Measurements from ENCODE around the gene PCNT.
"Not testable (repeated sequence)": the region's sequence is repeated elsewhere in the genome, so short reads cannot be mapped to it uniquely, and the experiment has no call there.

Gene PCNT

DNA sequence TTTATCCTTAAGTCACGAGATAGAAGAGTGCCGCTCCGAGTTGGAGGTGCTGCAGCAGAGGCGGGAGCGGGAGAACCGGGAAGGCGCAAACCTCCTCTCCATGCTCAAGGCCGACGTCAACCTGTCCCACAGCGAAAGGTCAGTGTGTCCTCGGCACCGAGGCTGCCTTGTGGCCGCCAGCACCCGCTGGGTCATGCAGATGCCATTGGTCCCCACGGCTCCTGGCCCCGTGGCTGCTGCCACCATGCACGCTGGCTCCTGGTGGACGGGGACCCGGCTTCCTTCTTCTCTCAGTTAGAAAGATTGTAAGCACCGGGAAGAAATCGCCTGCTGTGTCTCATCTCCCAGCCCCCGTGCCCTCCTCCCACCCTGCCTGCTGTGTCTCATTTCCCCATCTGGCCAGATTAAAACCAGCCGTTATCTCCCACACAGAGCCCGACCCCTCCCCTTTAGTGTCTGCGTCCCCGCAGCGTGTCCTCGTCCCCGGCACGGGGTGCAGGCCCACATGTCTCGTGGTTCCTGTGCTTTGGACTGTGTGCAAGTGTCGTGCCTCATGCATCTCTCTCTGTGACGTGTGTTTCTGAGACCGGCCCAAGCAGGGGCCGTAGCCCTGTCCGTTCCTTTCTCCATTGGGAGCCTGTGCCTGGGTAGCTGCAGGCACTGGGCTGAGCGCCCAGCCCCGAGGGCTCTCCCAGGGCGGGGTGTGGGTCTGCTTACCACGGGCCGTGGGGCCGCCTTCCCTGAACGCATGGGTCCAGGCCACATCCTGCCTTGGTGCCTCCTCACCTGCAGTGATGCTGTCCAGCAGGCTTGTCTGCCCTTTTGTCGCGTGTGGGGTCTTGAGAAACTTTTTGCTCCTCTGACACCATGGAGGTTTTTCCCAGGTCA, 62.1 kb downstream of the PCNT start:
- DNase-seq (ENCODE audit: low read depth, low spot score): no peak

DNA sequence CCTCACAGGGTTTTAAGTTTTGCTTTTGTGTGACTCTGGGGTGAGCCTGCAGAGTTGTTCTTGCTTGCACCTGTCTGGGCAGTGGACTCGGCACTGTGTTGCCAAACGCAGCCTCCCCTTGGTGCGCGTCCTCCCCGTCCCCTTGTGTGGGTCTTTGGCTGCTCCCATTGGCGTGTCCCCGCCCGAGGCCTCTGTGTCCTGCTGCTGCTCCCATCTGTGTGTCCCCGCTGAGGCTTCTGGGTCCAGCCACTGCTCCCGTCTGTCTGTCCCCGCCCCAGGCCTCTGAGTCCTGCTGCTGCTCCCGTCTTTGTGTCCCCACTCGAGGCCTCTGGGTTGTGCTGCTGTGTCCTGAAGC, 62.8 kb downstream of the PCNT start:
- no peak for DNase-seq (ENCODE audit: low read depth, low spot score)

DNA sequence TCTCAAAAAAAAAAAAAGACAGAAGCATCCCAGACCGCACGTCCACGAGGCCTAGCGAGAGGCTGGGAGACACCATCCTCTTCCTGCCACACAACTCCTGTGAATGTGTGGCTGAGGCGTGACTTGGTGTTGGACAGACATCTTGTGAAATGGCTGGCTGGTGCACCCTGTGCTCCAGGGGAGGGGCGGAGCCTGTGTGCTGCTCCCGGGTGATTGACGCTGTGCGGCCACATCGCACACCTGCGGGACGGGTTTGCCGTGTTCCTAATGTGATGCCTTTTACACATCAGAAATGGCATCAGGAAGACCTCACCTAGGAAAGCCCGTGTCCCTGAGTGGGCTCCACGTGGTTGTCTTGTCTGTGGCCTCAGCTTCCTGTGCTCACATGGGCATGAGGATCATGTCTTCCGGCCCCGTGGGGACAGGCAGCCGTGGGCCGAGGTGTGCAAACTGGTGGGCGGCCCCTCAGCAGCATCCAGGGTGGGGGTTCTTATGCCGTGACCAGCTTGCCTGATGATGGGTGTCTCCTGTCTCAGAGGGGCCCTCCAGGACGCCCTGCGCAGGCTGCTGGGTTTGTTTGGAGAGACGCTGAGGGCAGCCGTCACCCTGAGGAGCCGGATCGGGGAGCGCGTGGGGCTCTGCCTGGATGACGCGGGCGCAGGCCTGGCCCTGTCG, 64.4 kb downstream of the PCNT start:
- no peak for DNase-seq (ENCODE audit: low read depth, low spot score)

DNA sequence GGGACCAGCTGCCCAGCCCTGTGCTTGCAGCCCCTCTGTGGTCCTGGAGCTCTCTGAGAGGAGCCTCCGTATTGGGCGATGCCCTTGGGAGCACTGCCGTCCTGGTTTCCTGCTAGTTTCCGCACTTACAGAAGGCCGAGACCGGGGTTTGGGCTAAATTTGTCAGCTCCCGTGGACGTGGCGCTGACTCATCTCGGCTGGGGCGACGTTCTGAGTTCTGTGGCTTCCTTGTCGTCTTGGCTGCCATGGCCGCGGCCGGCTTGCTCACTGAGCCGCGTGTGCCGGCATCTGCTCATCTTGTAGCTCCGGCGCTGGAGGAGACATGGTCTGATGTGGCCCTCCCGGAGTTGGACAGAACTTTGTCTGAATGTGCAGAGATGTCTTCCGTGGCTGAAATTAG, 64.9 kb downstream of the PCNT start:
- no peak for DNase-seq (ENCODE audit: low read depth, low spot score)

DNA sequence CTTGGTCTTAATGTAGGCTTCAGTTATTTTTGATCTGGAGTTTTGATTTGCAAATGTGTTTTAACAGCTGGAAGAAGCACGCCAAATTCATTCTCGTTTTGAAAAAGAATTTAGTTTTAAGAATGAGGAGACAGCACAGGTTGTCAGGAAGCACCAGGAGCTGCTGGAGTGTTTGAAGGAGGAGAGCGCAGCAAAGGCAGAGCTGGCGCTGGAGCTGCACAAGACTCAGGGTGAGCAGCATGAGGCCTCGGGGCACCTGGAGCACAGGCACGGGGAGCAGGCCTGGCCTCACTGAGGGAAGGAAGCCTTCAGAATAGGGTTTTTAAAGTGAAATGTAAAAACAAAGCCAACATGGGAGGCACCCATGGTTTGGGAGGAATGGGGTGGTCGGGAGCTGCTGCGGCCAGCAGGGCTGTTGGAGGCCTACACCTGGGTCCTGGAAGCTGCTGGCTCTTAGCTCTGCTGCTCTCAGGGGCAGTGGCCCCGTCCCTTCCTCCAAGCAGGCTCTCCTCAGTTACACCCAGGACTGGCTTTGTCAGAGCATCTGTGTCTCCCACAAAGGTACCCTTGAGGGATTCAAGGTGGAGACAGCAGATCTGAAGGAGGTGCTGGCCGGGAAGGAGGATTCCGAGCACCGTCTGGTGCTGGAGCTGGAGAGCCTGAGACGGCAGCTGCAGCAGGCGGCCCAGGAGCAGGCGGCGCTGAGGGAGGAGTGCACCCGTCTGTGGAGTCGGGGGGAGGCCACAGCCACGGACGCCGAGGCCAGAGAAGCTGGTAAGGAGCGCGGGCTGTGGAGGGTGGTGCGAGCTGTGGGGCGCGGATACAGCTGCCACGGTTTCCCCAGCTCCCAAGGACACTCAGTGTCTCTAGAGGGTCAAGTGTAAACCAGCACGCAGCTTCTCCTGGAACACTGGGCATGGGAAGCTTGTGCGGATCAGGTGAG, 66.9 kb downstream of the PCNT start:
- no peak for DNase-seq (ENCODE audit: low read depth, low spot score)

DNA sequence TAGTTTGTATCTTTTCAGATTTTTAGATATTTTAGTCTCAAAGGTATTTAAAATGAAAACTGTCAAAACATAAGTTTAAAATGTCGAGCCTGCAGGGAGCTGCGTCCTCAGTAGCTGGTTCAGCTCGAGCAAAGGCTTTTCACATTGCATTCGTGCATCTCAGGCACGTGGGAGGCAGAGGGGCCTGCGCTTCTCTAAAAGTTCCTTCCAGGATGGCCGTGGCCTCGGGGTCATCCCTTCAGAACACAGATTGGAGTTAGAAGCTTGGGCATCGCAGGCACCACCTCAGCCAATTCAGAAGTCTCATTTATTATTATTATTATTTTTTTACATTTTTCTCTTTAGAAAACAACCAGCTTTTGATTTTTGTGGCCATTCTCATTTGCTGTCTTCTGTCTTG, 67.8 kb downstream of the PCNT start:
- no peak for DNase-seq (ENCODE audit: low read depth, low spot score)

DNA sequence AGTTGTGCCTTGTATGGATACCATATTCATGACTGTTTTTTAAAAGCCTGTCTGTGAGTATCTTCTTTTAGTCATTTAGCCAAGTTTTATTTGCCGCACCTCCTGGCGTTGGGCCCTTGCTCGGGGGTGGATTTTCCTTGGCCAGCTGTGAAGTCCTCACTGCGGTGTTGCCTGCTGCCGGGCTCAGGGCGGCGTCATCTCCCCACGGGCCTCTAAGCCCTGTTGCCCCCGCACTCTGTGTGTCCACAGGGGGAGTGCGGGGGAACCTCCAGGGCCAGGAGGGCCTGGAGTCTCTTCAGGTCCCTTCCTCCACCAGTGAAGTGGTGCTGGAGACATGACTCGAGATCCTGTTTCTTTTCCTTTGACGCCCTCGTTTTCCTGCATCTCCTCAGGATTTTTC, 69.0 kb downstream of the PCNT start:
- no peak for DNase-seq (ENCODE audit: low read depth, low spot score)

DNA sequence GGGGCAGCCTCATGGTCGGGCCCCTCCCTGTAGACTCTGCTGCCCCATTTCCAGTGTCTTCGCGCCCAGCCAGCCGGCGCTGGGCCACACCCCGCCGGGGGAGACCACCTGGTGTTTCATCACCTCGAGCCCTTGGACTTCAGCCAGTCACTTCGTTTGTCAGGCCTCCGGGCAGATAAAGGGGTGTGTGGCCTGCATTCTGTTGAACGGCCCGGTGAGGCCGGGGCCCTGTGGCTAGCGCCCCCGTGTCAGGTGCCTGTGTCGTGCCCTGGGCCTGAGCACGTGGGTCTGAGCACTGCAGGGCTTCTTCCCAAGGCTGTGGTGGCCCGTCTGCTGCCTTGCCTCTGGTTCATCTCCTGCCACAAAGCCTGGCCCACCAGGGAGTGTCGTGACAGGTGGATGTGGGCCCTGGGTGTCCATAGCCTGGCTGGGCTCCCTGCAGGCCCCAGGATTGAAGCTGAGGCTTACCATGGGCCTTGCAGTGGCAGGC, 69.5 kb downstream of the PCNT start:
- DNase-seq (ENCODE audit: low read depth, low spot score): no peak

- no peak for DNase-seq (ENCODE audit: low read depth, low spot score)
Observed at GRCh38 chr21:46393941-46394594, 70.1 kb downstream of the PCNT start.

DNA sequence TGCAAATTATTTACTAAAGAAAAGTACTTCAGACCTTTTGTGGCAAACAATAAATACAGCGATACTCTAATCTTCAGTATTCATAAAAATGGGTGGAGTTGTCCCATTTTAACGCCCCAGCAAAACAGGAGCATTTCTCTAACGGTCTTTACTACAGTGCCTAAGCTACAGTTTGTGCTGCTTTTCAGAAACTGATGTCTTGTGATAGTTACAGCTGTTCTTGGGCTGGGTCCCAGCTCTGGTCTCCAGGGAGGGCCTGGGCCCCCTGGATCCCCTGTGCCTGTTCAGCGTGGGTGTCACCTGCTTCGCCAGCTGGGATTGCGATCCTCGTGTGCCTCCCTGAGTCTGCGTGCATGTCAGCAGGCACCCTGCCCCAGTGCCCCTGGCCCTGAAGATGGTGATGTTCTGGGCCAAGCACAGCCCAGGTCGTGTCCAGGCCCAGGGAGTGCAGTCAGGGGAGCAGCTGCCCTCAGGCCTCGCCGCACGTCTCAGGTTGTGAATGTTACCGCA, 70.7 kb downstream of the PCNT start:
- DNase-seq (ENCODE audit: low read depth, low spot score): no peak

- DNase-seq (ENCODE audit: low read depth, low spot score): no peak
Observed at GRCh38 chr21:46397211-46397905, 73.4 kb downstream of the PCNT start.

GRCh38 chr21:46397993-46398392, 74.0 kb downstream of the PCNT start:
- no peak for DNase-seq (ENCODE audit: low read depth, low spot score)

DNA sequence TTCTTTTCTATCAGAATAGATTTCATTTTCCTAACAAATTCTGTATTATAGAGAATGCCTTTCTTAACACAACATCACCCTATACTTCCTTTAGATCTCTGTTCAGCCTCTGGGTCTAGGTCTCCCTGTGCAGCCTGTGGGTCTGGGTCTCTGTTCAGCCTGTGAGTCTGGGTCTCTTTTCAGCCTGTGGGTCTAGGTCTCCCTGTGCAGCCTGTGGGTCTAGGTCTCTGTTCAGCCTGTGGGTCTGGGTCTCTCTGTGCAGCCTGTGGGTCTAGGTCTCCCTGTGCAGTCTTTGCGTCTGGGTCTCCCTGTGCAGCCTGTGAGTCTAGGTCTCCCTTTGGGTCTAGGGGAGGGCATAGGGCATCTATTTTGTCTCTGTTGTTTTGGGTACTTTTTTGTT, 75.2 kb downstream of the PCNT start:
- DNase-seq (ENCODE audit: low read depth, low spot score): no peak

- DNase-seq (ENCODE audit: low read depth, low spot score): no peak
Observed at GRCh38 chr21:46399686-46400085, 75.7 kb downstream of the PCNT start.

DNA sequence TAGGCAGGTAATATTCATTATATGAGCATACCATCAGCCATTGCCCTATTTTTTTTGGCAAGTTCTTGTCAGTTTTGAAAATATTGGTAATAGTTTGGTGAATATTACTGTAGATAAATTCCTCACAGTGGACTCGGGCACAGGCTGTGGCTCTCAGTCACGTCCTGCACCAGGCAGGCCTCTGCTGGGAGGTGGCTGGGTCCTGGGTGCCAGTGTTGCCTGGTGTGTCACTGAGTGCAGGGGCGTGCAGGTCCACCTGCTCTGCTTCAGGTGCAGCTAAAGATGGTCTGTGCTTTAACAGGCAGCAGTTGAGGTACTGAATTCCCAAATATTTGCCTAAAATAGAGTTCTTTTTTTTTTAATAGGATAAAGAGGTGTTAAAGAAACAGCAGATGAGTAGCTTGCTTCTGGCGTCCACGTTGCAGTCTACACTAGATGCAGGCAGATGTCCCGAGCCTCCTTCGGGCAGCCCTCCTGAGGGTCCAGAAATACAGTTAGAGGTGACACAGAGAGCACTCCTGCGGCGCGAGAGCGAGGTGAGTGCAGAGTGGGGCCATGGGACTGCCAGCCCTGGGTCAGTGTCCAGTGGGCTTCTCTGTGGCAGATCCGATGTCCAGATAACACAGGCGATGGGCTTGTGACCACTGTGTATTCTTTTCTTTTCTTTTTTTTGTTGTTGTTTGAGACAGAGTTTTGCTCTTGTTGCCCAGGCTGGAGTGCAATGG, 77.4 kb downstream of the PCNT start:
- no peak for DNase-seq (ENCODE audit: low read depth, low spot score)

DNA sequence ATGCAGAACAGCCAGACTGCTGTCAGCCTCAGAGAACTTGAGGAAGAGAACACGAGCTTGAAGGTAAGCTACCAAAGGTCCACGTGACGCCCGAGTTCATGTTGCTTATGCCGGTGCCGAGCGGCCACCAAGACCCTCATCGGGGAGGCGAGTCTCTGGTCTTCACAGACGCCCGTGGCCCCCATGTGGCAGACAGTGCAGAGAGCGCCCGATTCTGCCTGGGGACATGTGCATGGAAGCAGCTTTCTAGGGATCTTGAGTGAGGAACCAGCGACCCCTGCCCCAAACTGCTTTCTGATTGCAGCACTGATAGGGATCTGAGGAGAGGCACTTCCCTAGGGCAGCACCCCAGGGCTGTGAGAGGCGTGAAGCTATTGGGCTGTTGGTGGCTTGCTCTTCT, 78.5 kb downstream of the PCNT start:
- DNase-seq (ENCODE audit: low read depth, low spot score): no peak

DNA sequence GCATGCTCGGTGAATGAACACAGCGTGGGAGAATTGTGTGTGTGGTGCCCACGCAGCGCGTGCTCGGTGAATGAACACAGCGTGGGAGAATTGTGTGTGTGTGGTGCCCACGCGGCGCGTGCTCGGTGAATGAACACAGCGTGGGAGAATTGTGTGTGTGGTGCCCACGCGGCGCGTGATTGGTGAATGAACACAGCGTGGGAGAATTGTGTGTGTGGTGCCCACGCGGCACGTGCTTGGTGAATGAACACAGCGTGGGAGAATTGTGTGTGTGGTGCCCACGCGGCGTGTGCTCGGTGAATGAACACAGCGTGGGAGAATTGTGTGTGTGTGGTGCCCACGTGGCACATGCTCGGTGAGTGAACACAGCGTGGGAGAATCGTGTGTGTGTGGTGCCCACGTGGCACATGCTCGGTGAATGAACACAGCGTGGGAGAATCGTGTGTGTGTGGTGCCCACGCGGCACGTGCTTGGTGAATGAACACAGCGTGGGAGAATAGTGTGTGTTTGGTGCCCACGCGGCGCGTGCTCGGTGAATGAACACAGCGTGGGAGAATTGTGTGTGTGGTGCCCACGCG, 79.4 kb downstream of the PCNT start:
- not testable (repeated sequence) for DNase-seq (ENCODE audit: low read depth, low spot score)

DNA sequence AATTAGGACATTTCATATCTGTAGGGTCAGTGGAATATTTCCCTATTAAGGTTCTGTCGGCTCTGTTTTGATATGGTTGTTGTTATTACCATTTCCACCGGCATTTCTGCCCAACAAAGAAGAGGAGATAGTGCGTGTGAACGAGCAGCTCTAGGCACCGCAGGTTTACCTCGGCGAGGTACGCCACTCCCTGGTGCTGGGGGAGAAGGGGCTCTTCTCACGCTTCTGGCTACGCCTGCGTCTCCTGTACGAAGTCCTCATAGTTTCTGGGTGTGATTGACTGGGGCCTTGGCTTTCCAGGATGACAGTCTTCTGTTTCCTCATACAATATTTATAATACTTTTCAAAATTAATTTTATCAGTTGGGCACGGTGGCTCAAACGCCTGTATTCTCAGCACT, 80.3 kb downstream of the PCNT start:
- DNase-seq (ENCODE audit: low read depth, low spot score): no peak

DNA sequence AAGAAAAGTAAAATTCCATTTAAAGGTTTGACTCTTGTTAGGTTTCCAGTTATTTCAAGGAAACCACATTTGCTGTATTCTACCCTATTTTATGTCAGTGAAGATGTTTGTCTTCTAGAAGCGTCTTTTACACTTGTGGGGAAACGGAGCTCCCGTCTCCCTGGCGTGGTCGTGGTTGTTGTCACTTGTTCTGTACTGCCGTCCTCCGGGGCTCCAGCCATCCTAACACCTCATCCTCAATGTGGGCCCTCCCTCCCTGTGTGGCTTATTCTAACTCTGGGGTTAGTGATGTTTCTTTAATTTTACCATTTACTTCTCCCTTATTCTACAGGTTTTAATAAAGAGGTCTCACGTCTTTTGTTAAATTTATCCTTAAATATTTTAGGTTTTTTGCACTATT, 82.0 kb downstream of the PCNT start:
- no peak for DNase-seq (ENCODE audit: low read depth, low spot score)

All from activated CD4-positive, CD25-positive, alpha-beta regulatory T cell treated with anti-CD3 and anti-CD28 coated beads, Interleukin-2, amount 50 U/mL, for 16 hours (primary cell).